Glomerular visceral epithelial cell (primary cell): ENCODE results near the gene SH3D19.

Experiments
- DNase-seq: peaks from one replicate; pipeline ENCODE4 v3.0.0-alpha.2; 2016; ENCODE audit errors: extremely low spot score

Gene SH3D19

DNA sequence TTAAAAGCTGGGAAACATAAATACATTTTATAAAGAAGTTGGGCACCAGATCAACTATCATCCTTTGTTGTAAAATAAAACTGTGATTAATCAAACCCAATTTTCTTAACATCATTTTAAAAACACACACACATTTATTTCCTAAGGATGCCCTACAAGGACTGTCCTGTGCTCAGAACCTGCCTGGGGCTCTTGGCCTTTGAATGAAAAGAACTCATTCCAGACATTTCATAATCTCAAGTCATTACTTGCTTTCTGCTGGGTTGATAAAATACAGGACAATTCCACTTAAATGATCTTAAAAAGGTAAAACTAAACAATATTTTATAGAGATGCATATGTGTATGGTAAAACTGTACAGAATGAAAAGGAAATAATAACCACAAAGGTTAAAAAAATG lies 2.8 kb downstream of the SH3D19 start:
- DNase-seq: no peak

DNA sequence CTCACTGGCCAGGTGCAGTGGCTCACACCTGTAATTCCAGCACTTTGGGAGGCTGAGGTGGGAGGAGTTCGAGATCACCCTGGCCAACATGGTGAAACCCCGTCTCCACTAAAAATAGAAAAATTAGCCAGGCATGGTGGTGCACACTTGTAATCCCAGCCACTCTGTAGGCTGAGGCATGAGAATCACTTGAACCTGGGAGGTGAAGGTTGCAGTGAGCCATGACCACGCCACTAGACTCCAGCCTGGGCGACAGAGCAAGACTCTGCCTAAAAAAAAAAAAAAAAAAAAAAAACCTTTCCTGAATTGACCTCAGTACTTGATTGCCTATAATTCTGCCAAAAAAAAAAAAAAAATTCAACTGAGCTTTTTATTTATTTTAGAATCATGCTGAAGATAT lies 3.2 kb downstream of the SH3D19 start:
- peak; percentile 42 for DNase-seq

DNA sequence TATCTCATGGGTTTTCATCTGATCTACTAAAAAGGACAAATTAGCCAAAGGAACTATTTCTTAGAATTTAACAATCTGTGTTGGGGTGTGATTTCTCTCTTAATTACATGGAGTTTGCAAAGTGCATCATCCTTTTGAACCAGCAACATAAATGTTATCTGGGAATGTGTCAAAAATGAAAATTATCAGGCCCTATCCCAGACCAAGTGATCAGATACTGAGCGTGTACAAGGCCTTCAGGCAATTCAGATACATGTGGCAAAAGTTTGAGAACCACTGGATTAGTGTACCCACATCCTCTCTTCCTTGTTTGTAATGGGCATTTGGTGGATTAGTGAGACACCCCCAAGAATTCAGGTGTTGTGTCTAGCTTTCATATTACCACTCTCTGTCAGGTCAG lies 3.8 kb downstream of the SH3D19 start:
- DNase-seq: no peak

DNA sequence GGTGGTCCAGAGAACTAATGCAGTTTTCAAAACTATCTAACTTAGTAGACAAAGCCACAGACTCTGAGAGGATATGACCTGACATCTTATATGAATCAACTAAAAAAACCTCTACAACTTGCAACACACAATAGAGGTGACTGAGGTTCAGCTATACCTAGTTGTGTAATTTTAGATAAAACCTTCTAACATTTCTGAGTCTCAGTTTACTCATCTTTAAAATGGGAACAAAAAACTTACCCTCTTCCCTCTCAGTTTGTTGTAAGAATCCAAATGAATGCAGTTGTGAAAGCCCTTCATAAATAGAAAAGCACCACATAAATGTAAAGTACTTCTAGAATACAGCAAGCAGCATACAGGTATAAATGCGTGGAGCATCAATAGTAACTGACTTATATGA lies 5.9 kb downstream of the SH3D19 start:
- no peak for DNase-seq

DNA sequence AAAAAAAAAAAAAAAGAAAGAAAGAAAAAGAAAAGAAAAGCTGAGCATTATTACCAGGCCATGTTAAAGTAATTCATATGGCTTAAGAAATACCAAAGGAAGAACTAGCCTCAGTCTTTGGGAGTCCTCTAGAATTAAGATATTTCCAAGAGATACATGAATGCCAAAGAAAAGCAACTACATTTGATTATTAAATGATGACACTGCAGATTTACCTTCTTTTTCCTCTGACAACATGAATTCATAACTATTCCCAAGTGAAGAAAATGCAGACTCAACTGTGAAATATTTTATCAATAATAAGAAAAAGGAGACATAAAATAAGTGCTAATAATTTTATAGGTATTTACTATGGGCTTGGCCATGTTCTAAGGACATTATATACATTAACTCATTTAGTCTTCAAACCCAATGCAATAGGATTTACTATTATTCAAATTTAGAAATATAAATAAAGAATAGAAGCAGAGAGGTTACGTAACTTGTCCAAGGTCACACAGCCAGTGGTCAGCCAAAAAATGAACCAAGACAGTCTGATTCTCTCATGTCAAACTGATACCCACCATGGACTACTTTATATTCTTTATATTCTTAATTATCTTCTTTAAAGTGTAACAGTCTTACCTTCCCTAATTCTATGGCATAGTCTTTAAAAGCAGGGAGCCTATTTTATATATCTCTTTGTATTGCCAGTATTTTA lies 6.9 kb downstream of the SH3D19 start:
- DNase-seq: no peak

DNA sequence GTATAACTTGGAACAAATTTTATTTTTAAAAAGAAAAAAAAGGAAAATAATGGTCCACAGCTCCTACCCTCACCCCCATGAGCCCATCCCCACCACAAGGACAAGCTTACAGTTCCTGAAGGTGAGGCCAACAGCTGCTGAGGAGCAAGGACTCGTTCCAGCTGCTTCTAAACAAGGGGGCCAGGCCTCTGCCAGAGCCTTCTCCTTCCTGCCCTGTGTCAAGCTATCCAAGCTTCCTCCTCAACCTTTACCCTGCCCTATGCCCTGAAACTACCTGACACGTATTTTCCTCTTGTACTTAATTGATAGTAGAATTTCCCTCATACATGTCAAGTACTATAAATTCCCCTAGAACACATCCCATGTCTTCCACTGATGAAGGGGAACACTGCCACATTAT lies 8.8 kb downstream of the SH3D19 start:
- DNase-seq: no peak

DNA sequence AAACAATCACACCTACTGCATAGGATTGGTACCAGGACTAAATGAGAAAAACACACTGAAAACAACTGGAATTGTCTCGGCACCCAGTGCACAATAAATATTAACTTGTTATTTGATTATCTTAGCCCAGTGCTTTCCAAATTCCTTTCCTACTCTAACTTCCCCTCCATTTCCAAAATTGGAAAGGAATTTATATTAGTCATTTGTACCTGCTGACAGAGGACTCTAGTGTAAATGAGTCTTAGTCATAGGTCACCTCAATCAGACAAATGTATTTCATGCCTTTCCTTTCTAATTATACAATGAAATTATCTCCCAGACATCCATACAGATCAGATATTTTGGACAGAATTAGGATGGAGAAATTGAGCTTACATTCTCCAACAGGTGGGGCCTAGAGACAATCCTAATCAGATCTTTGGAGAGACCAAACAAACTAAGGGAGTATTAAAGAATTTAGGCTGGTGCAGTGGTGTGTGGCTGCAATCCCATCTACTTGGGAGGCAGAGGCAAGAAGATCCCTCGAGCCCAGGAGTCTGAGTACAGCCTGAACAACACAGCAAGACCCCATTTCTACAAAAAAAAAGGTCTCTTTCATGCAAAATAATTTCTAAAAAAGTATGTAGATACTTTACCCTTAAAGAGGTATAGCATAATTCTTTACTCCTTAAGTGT lies 10.1 kb downstream of the SH3D19 start:
- peak; percentile 21 for DNase-seq

DNA sequence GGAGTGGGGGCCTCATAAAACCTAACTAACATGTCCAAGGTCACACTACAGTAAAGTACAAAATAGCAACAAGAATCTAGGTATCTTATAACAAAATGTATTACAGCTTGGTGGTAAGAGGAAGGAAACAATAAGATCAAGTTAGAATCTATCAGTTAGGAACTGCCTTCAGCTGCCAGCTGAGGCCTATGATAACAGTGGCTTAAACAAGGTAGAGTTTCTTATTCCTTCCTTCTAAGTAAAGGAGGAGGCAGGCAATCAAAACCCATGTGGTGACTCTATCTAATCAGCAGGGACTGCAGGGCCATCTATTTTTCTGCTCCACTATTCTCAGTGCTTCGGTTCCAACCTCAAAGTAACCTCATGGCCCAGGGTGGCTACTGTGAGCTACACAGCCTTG lies 10.9 kb downstream of the SH3D19 start:
- DNase-seq: no peak

DNA sequence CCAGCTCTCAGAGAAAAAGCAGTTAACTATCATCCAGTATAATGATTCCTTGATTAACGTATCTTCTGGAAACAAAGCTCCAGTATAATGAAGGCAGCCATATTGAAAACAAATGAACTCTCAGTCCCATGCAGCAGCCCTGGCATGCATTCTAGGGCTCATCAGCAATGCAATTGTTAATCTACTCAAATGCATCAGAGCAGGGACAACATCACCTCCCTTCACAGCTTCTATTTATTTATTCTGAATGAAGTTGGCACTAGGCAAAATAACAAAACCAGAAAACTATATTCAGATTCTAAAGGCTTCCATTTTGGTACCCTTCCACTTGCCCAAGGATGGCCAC lies 11.4 kb downstream of the SH3D19 start:
- no peak for DNase-seq

DNA sequence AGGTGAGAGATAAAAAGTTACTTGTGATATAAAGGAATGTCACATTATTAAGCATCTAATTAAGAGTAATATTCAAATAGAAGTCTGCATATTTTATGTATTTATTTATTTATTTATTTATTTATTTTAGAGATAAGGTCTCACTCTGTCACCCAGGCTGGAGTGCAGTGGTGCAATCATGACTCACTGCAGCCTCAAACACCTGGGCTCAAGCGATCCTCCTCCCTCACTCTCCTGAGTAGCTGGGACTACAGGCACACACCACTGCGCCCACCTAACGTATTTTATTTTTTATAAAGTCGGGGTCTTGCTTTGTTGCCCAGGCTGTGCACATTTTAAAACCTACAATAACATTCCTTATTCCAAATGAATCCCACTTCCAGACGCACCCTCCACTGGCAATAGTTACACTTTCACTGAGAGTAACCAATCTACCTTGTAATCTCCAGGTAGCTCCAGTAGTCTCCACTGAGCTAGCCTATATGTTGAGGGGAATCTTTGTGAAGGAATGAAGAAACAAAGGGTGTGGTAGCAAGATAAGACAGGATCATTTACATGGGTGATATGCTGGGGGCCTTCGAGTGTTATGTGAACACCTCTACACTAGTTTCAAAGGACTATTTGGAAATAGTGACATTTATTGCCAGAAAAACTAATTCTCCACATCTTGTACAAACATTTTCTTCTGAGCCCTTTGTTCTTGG lies 11.9 kb downstream of the SH3D19 start:
- no peak for DNase-seq

DNA sequence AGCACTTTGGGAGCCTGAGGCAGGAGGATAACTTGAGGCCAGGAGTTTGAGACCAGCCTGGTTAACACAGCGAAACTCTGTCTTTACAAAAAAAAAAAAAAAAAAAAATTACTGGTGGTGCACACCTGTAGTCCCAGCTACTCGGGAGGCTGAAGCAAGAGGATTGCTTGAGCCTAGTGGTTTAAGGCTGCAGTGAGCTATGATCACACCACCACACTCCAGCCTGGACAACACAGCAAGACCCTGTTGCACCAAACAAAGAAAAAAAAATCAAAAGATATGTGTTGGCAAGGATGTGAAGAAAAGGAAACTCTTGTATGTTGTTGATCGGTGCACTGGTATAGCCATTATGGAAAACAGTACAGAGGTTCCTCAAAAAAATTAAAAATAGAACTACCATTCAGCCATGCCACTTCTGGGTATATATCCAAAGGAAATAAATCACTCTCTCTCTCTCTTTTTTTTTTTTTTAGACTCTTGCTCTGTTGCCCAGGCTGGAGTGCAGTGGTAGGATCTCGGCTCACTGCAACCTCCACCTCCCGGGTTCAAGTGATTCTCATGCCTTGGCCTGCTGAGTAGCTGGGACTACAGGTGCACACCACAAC lies 15.2 kb downstream of the SH3D19 start:
- DNase-seq: no peak

DNA sequence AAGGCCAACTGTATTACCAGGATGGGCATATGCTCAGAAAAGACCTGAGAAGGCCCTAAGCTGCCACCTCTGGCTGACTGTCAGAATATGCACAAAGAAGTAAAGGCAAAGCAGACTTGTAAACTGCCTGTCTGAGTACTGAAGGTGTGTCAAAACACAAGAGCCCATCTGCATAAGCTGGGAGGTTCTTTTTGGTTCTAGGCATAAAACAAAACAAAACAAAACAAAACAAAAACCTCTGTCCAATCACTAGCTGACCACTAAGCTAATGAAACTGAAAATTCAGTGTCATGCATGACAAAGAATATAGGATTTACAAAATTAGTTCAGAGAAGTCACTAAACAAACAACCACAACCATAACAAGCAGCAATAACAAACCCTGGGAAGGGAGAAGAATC lies 20.6 kb downstream of the SH3D19 start:
- no peak for DNase-seq

DNA sequence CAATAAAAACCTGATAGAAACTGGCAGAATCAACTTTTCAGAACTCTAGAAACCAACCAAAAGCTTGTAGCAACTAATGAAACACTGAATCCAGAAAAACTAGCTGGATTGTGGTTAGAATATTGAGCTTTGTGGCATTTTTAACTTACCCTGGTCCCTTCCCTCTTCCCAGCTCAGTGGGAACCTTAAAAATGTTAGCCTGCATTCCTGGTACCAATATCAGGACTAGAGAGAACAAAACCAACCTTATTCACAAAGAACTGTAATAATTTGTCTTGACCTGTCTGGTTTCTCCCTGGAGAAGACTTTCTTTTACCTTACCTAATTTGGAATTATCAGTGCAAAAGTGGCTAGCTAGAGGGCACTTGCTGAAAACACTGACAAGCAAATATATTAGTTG lies 21.2 kb downstream of the SH3D19 start:
- no peak for DNase-seq

DNA sequence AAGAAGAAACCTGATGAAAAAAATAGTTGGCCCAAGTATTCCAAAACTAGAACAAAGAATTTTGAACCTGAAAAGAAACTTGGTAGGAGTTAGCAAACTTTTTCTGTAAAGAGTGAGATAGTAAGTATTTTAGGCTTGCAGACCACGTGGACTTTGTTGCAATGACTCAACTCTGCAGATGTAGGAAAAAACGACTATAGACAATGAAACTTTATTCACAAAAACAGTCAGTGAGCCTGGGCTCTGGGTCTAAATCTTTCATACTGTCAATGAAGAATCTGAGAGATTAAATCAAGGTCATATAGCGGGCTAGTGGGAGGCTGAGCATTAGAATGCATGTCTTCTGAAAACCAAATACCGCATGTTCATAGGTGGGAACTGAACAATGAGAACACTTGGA lies 23.0 kb downstream of the SH3D19 start:
- no peak for DNase-seq

DNA sequence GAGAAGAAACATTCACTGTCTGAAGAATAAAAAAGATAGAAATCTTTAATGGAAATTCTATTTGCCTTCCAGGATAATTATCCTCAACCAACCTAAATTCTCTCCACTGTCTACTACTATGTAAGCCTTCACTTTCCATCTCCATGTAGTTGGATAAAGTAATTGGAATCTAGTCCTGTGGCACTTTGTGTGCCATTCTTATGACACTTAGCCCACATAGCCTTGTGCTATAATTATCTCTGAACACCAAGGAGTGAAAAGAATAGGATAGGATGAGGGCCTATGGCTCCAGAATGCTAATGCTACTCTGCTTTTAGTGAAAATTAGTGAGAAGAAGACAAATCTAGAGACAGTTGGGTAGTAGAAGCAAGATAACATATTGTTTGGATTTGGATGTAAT lies 28.2 kb downstream of the SH3D19 start:
- no peak for DNase-seq

DNA sequence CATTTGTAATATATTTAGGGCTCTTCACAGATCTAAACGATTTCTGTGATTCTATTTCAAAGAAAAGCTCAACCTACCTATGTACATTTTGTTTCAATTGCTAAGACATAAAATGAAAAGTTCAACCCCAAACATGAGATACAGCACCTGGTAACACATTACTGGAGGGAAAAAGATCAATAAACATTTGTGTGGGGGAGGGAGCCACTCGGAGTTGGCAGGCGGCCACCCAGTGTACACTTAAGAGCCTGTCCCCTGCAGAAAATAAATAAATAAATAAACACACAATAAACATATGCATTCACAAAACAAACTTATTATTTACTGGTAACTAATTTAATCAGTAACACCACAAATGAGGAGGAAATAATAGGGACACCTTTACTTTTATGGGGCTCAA lies 29.2 kb downstream of the SH3D19 start:
- DNase-seq: no peak

DNA sequence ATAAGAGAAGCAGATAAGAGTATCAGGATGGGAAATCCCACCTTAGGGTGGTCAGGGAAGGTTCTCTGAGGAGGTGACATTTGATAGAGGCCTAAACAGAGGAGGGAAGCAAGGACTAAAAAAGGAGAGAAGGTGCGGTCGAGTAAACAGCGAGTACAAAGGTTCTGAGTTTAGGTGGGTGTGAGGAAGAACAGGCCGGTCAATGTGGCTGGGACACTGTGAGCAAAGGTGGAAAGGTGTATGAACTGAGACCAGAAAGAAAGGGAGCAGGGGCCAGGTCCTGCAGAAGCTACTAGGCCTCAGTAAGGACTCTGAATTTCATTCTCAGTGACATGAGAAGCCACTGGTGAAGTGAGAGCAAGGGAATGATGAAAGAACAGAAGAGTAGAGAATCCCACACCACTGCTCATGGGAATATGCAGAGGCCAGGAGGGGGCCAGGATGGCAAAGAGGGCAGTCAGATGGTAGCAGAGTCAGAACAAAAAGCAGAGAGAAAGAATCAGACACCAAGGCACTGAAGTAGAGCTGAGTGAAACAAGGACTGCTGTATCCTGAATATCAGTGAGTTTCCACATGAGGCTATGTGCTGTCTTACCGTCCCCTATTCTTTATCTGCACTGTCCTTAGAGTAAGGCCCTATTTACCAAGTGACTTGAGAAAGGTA lies 30.4 kb downstream of the SH3D19 start:
- DNase-seq: no peak

DNA sequence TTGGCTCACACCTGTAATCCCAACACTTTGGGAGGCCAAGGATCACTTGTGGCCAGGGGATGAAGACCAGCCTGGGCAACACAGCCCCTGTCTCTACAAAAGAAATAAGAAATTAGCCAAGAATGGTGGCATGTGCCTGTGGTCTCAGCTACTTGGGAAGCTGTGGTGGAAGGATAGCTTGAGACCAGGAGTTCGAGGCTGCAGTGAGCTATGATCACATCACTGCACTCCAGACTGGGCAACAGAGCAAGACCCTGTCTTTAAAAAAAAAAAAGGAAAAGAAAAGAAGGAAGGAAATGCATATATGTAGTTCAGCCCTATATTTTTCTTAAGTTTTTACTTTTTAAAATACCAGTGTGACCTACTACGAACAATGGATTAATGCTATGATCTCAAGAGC lies 33.4 kb downstream of the SH3D19 start:
- DNase-seq: no peak

DNA sequence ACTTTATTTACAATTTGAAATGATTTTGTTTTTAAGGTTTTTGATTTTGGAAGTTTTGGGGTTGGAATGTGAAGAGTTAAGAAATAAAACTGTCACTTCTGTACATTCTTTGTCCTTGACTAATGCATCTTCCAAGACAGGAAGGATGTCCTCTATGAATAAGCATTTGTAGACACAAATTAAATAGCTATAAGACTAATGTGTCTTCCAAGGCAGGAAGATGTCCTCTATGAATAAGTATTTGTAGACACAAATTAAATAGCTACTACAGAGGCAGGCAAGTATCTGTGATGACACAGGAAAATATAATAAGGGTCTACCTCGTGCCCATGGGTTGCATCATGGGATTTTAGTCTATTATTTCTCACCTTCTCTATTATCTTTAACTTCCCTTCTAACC lies 33.9 kb downstream of the SH3D19 start:
- DNase-seq: no peak

DNA sequence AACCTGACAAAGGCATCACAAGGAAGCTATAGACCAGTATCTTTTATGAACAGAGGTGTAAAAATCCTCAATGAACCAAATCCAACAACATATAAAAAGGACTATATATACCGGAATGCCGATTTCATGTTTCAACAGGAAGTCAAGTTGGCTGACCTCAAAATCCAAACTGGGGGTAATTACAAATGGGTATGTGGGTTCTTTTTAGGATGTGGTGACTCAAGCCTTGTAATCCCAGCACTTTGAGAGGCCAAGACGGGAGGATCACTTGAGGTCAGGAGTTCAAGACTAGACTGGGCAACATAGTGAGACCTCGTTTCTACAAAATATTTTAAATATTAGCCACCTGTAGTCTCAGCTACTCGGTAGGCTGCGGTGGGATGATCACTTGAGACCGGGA lies 38.0 kb downstream of the SH3D19 start:
- peak; percentile 8 for DNase-seq

DNA sequence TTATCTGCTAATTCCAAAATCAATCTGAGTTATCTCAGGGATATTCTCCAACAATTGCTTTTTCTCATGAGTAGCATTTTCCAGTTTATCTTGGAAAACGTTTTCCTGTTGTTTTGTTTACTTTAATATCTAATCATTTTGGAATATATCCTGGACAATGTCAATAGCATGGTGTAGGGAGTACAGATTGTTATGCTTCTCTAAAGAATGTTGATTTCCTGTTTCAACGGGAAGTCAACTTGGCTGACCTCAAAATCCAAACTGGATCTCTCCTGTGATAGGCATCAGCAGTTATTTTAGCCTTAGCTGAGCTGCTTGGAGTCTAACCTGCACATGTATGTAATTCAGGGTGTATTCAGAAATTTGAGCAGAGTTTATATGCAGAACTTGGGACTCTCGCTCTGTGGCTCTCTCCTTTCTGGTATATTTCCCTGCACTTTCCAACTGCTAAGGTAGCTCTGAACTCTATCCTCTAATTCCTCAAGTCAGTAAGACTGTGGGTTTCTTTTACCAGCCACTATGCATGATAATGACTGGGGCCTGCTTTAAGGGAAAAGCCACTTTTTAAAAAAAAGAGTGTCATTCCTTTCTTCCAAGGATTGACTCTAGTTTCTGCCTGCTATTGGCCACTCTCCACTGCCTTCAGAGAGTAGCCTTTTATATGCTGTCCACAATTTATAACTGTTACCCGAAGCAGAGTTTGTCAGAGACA lies 40.7 kb downstream of the SH3D19 start:
- no peak for DNase-seq
